NCI-H510A (cell line): ENCODE results near the gene PRSS36.
"Not testable (repeated sequence)": the region's sequence is repeated elsewhere in the genome, so short reads cannot be mapped to it uniquely, and the experiment has no call there.

Experiments
- DNase-seq: peaks from one replicate; lab custom pipeline; 2025; lab: John Stamatoyannopoulos, UW

The PRSS36 gene

GRCh38 chr16:31120129-31120528 lies 29.7 kb downstream of the PRSS36 start:
- DNase-seq: no peak

- DNase-seq: no peak
Observed at GRCh38 chr16:31118223-31119155, 31.4 kb downstream of the PRSS36 start.

- DNase-seq: peak; percentile 99
Observed at GRCh38 chr16:31117384-31118222, 32.3 kb downstream of the PRSS36 start, which contains the start of gene KAT8. Gene KAT8, plus strand, starts transcription at chr16:31117664. Its CDS starts 18 bp downstream, at chr16:31117682.

GRCh38 chr16:31114468-31114867 lies 35.4 kb downstream of the PRSS36 start:
- no peak for DNase-seq

GRCh38 chr16:31113121-31114120 lies 36.4 kb downstream of the PRSS36 start:
- no peak for DNase-seq

- DNase-seq: no peak
Observed at GRCh38 chr16:31112711-31113110, 37.2 kb downstream of the PRSS36 start.

- no peak for DNase-seq
Observed at GRCh38 chr16:31111881-31112466, 37.9 kb downstream of the PRSS36 start.

GRCh38 chr16:31110106-31111034 lies 39.5 kb downstream of the PRSS36 start:
- no peak for DNase-seq

- no peak for DNase-seq
Observed at GRCh38 chr16:31109622-31110021, 40.2 kb downstream of the PRSS36 start.

- no peak for DNase-seq
Observed at GRCh38 chr16:31108794-31109558, 40.9 kb downstream of the PRSS36 start.

- peak; percentile 51 for DNase-seq
Observed at GRCh38 chr16:31108035-31108793, 41.7 kb downstream of the PRSS36 start, which contains the start of gene BCKDK. Gene BCKDK, plus strand, starts transcription at chr16:31108386. Its CDS starts 838 bp downstream, at chr16:31109224.

- DNase-seq: no peak
Observed at GRCh38 chr16:31107465-31107867, 42.4 kb downstream of the PRSS36 start.

- DNase-seq: no peak
Observed at GRCh38 chr16:31106509-31107464, 43.1 kb downstream of the PRSS36 start.

GRCh38 chr16:31105677-31106213 lies 44.1 kb downstream of the PRSS36 start:
- DNase-seq: no peak

- DNase-seq: not testable (repeated sequence)
Observed at GRCh38 chr16:31100876-31101641, 48.8 kb downstream of the PRSS36 start.
